GM12865 (cell line): ENCODE results near the gene PPFIA4.

Source experiments
- DNase-seq: peaks from one replicate; pipeline ENCODE4 v3.0.0; 2010; ENCODE audit warnings: low read depth
- H3K4me3 ChIP-seq: 2 replicates; pipeline ENCODE4 v1.5.1; 2011; ENCODE audit warnings: mild to moderate bottlenecking, low read depth, low read length, control low read depth
- CTCF ChIP-seq: IDR thresholded peaks from 2 replicates; pipeline ENCODE4 v1.5.1; 2011; ENCODE audit warnings: low read length, control low read depth, low read depth, inconsistent platforms; ENCODE audit not compliant: insufficient read depth; ENCODE audit errors: missing control alignments

PPFIA4 gene

GRCh38 chr1:203048555-203049051 is 22.3 kb downstream of the PPFIA4 start:
- TF ChIP-seq CTCF, result no peak
- no peak for DNase-seq
- no peak overlapping the region for H3K4me3 ChIP-seq

GRCh38 chr1:203049077-203049476 is 22.8 kb downstream of the PPFIA4 start:
- no peak overlapping the region for H3K4me3 ChIP-seq
- no peak for TF ChIP-seq CTCF
- no peak for DNase-seq

- no peak for DNase-seq
- TF ChIP-seq CTCF, result no peak
These were observed 23.4 kb downstream of the PPFIA4 start for GRCh38 chr1:203049576-203050180.

GRCh38 chr1:203050826-203051225 is 24.5 kb downstream of the PPFIA4 start:
- no peak for TF ChIP-seq CTCF

More at GRCh38 chr1:203049576-203050180, 23.4 kb downstream of the PPFIA4 start:
- H3K4me3 ChIP-seq, result no peak overlapping the region

GRCh38 chr1:203051841-203052324 is 25.6 kb downstream of the PPFIA4 start:
- no peak for TF ChIP-seq CTCF
- DNase-seq, result no peak
- no peak overlapping the region for H3K4me3 ChIP-seq

More at GRCh38 chr1:203050826-203051225, 24.5 kb downstream of the PPFIA4 start:
- DNase-seq, result no peak
- no peak overlapping the region for H3K4me3 ChIP-seq

- no peak for TF ChIP-seq CTCF
- DNase-seq, result no peak
- H3K4me3 ChIP-seq, result no peak overlapping the region
These were observed 26.3 kb downstream of the PPFIA4 start for GRCh38 chr1:203052601-203053000.

- DNase-seq, result no peak
These were observed 27.9 kb downstream of the PPFIA4 start for GRCh38 chr1:203054184-203054583.

More at GRCh38 chr1:203054184-203054583, 27.9 kb downstream of the PPFIA4 start:
- H3K4me3 ChIP-seq, result no peak overlapping the region
- no peak for TF ChIP-seq CTCF
